Endothelial cell (in vitro differentiated cells): ENCODE data around the gene SNAP29. TPM values are rescaled to one million over a fixed set of nuclear protein-coding genes. Genes with fewer than 3 reads are reported as not detected.

ENCODE experiments used
- DNase-seq: peaks from one replicate; pipeline ENCODE4 v3.0.0; 2021; ENCODE audit warnings: low spot score
- H3K27ac Mint-ChIP-seq: one replicate; pipeline ENCODE4 v1.8.0; 2021; ENCODE audit warnings: mixed read lengths, inconsistent platforms; ENCODE audit not compliant: unreplicated experiment
- H3K27me3 Mint-ChIP-seq: one replicate; pipeline ENCODE4 v1.8.0; 2021; ENCODE audit warnings: mild to moderate bottlenecking, moderate library complexity, mixed read lengths, inconsistent platforms; ENCODE audit not compliant: unreplicated experiment
- H3K36me3 Mint-ChIP-seq: one replicate; pipeline ENCODE4 v1.8.0; 2021; ENCODE audit warnings: mild to moderate bottlenecking, low read depth, mixed read lengths, inconsistent platforms; ENCODE audit not compliant: unreplicated experiment
- H3K4me1 Mint-ChIP-seq: one replicate; pipeline ENCODE4 v1.8.0; 2021; ENCODE audit warnings: mild to moderate bottlenecking, mixed read lengths, inconsistent platforms; ENCODE audit not compliant: unreplicated experiment
- H3K4me3 Mint-ChIP-seq: one replicate; pipeline ENCODE4 v1.8.0; 2021; ENCODE audit warnings: mild to moderate bottlenecking, mixed read lengths, inconsistent platforms; ENCODE audit not compliant: unreplicated experiment
- H3K9me3 Mint-ChIP-seq: one replicate; pipeline ENCODE4 v1.8.0; 2021; ENCODE audit warnings: mixed read lengths, inconsistent platforms; ENCODE audit not compliant: unreplicated experiment
- CTCF ChIP-seq: fragments of 200-600 bp; sonication (generic); IDR thresholded peaks from one replicate; pipeline ENCODE4 v1.5.0; 2021; ENCODE audit warnings: antibody characterized with exemption; ENCODE audit not compliant: unreplicated experiment
- long read RNA-seq: library from polyadenylated mRNA; unstranded; transcript quantifications from one replicate; pipeline ENCODE4 v2.0.0, GENCODE V29; 2020; ENCODE audit not compliant: unreplicated experiment
- total RNA-seq: library from RNA; stranded (reverse); fragmentation: NEBNext Ultra II Directional; extraction: Animal tissue kit (Norgen Biotek cat#: 25700); gene quantifications from one replicate; pipeline ENCODE4 v1.2.1, GENCODE V29; 2021; ENCODE audit not compliant: unreplicated experiment

SNAP29 gene
- total RNA-seq = 22.7 TPM
- long read RNA-seq, full-length matches to known transcripts = 21 of 23 reads
- long read RNA-seq, partial matches to known transcripts = 0 of 23 reads
- long read RNA-seq, other reads (novel, unspliced or antisense) = 2 of 23 reads

GRCh38 chr22:20858615-20859416 lies at the start of gene SNAP29, which contains the start of gene PI4KA:
TSS of gene SNAP29 (plus strand) at chr22:20859007. CDS start at chr22:20859111, 104 bp downstream.
TSS of gene PI4KA (minus strand) at chr22:20858811. CDS start at chr22:20858725, 86 bp downstream.
- no peaks in the 10 kb centered on the region for H3K9me3 Mint-ChIP-seq
- H3K36me3 Mint-ChIP-seq = peaks cover 4% of the 10 kb centered on the region
- no peak for TF ChIP-seq CTCF
- H3K4me1 Mint-ChIP-seq = peaks cover 16% of the 10 kb centered on the region
- H3K27me3 Mint-ChIP-seq = peaks cover 8% of the 10 kb centered on the region
- peak within 1 kb of the TSS; percentile 94 for H3K4me3 Mint-ChIP-seq
- peak within 1 kb of the TSS; percentile 48 for H3K27ac Mint-ChIP-seq
- peak; percentile 95 for DNase-seq

GRCh38 chr22:20809538-20810185 lies 49.1 kb upstream of the SNAP29 start:
- H3K36me3 Mint-ChIP-seq = peaks cover 35% of the 10 kb centered on the region
- no peak overlapping the region for H3K27ac Mint-ChIP-seq
- H3K4me3 Mint-ChIP-seq = no peak overlapping the region
- no peak for DNase-seq
- H3K27me3 Mint-ChIP-seq = no peaks in the 10 kb centered on the region
- no peak for TF ChIP-seq CTCF
- no peaks in the 10 kb centered on the region for H3K4me1 Mint-ChIP-seq
- H3K9me3 Mint-ChIP-seq = no peaks in the 10 kb centered on the region

DNA sequence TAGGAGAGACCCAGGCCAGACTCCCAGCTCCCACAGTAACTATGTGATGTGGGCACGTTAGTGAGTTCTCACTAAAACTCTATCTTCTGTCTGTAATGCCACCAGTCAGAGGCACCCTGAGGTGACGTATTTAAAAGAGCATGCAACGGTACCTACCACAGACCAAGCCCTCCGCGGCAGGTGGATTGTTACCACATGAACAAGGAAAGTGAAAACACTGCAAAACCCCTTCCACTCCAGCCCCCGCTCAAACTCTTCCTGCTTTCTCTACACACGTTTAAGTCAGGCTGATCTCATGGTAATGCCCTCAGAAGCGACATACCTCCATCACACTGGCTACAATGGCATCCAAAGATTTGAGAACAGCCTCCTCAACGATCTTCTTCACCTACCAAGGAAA lies 48.2 kb upstream of the SNAP29 start:
- no peaks in the 10 kb centered on the region for H3K4me1 Mint-ChIP-seq
- TF ChIP-seq CTCF = no peak
- H3K36me3 Mint-ChIP-seq = peaks cover 34% of the 10 kb centered on the region
- H3K27me3 Mint-ChIP-seq = no peaks in the 10 kb centered on the region
- no peak overlapping the region for H3K4me3 Mint-ChIP-seq
- no peak for DNase-seq
- no peak overlapping the region for H3K27ac Mint-ChIP-seq
- no peaks in the 10 kb centered on the region for H3K9me3 Mint-ChIP-seq

GRCh38 chr22:20811171-20811570 lies 47.6 kb upstream of the SNAP29 start:
- H3K9me3 Mint-ChIP-seq = no peaks in the 10 kb centered on the region
- TF ChIP-seq CTCF = no peak
- peaks cover 30% of the 10 kb centered on the region for H3K36me3 Mint-ChIP-seq
- no peaks in the 10 kb centered on the region for H3K4me1 Mint-ChIP-seq
- no peak for DNase-seq
- no peak overlapping the region for H3K4me3 Mint-ChIP-seq
- no peaks in the 10 kb centered on the region for H3K27me3 Mint-ChIP-seq
- no peak overlapping the region for H3K27ac Mint-ChIP-seq
